Measurements from ENCODE around the gene ATF4. TPM values are rescaled to one million over a fixed set of nuclear protein-coding genes. Genes with fewer than 3 reads are reported as not detected.

ATF4 gene
- total and polyA plus RNA-seq, 2 of the 13 experiments (the other 11 are each of a cell fraction or from before 2014, with no cell fraction given), result 486 to 1,297 TPM

DNA sequence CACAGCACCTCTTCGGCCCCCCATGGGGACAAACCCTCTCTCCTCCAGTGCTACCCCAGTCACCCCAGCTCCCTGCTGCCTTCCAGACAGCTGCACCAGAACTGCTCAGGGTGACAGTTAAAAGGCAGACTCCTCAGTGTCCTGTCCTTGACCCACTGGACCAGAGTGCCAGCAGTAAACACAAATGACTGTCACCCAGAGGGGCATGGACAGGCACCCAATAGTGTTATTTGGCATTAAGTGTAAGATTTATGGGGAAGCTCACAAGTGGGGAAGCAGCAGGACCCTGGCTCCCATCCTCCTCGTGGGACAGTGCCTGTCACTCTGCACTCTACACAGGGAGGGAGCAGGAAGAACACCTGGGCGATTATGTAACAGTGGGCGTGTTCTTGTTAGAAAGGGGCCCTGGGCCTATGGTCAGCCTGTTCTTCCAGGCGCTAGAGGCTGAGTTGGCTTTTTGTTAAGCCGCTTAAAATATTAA, 7.2 kb downstream of the ATF4 start (continued):
- TF ChIP-seq, protein P1, sequence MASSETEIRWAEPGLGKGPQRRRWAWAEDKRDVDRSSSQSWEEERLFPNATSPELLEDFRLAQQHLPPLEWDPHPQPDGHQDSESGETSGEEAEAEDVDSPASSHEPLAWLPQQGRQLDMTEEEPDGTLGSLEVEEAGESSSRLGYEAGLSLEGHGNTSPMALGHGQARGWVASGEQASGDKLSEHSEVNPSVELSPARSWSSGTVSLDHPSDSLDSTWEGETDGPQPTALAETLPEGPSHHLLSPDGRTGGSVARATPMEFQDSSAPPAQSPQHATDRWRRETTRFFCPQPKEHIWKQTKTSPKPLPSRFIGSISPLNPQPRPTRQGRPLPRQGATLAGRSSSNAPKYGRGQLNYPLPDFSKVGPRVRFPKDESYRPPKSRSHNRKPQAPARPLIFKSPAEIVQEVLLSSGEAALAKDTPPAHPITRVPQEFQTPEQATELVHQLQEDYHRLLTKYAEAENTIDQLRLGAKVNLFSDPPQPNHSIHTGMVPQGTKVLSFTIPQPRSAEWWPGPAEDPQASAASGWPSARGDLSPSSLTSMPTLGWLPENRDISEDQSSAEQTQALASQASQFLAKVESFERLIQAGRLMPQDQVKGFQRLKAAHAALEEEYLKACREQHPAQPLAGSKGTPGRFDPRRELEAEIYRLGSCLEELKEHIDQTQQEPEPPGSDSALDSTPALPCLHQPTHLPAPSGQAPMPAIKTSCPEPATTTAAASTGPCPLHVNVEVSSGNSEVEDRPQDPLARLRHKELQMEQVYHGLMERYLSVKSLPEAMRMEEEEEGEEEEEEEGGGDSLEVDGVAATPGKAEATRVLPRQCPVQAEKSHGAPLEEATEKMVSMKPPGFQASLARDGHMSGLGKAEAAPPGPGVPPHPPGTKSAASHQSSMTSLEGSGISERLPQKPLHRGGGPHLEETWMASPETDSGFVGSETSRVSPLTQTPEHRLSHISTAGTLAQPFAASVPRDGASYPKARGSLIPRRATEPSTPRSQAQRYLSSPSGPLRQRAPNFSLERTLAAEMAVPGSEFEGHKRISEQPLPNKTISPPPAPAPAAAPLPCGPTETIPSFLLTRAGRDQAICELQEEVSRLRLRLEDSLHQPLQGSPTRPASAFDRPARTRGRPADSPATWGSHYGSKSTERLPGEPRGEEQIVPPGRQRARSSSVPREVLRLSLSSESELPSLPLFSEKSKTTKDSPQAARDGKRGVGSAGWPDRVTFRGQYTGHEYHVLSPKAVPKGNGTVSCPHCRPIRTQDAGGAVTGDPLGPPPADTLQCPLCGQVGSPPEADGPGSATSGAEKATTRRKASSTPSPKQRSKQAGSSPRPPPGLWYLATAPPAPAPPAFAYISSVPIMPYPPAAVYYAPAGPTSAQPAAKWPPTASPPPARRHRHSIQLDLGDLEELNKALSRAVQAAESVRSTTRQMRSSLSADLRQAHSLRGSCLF (CRISPR knock-in tag; IDR thresholded peaks at IDR 0.05; ENCODE audit: borderline replicate concordance), result no peak
- no peak for TF ChIP-seq THYN1 (CRISPR knock-in tag; IDR thresholded peaks at IDR 0.05; ENCODE audit: borderline replicate concordance, low read depth)
- TF ChIP-seq, protein P2, sequence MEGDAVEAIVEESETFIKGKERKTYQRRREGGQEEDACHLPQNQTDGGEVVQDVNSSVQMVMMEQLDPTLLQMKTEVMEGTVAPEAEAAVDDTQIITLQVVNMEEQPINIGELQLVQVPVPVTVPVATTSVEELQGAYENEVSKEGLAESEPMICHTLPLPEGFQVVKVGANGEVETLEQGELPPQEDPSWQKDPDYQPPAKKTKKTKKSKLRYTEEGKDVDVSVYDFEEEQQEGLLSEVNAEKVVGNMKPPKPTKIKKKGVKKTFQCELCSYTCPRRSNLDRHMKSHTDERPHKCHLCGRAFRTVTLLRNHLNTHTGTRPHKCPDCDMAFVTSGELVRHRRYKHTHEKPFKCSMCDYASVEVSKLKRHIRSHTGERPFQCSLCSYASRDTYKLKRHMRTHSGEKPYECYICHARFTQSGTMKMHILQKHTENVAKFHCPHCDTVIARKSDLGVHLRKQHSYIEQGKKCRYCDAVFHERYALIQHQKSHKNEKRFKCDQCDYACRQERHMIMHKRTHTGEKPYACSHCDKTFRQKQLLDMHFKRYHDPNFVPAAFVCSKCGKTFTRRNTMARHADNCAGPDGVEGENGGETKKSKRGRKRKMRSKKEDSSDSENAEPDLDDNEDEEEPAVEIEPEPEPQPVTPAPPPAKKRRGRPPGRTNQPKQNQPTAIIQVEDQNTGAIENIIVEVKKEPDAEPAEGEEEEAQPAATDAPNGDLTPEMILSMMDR (CRISPR knock-in tag; IDR thresholded peaks at IDR 0.05), result 0 out of 2 replicates have a peak, but pooled peaks have one; percentile 10
- TF ChIP-seq ZNF552 (CRISPR knock-in tag; IDR thresholded peaks at IDR 0.05; ENCODE audit: borderline replicate concordance), result no peak
- no peak for TF ChIP-seq ZNF383 (CRISPR knock-in tag; IDR thresholded peaks at IDR 0.05; ENCODE audit: borderline replicate concordance)
- TF ChIP-seq, protein P3, sequence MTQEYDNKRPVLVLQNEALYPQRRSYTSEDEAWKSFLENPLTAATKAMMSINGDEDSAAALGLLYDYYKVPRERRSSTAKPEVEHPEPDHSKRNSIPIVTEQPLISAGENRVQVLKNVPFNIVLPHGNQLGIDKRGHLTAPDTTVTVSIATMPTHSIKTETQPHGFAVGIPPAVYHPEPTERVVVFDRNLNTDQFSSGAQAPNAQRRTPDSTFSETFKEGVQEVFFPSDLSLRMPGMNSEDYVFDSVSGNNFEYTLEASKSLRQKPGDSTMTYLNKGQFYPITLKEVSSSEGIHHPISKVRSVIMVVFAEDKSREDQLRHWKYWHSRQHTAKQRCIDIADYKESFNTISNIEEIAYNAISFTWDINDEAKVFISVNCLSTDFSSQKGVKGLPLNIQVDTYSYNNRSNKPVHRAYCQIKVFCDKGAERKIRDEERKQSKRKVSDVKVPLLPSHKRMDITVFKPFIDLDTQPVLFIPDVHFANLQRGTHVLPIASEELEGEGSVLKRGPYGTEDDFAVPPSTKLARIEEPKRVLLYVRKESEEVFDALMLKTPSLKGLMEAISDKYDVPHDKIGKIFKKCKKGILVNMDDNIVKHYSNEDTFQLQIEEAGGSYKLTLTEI (CRISPR knock-in tag; conservative IDR thresholded peaks at IDR 0.05), result no peak
- no peak for TF ChIP-seq ARNTL (CRISPR knock-in tag; IDR thresholded peaks at IDR 0.05)
- TF ChIP-seq ZMAT3 (CRISPR knock-in tag; conservative IDR thresholded peaks at IDR 0.05), result 0 out of 2 replicates have a peak, but pooled peaks have one; percentile 35
- no peak for TF ChIP-seq ZNF496 (CRISPR knock-in tag; IDR thresholded peaks at IDR 0.05; ENCODE audit: insufficient replicate concordance)
- no peak for TF ChIP-seq KDM1A (CRISPR knock-in tag; IDR thresholded peaks at IDR 0.05)
- no peak for TF ChIP-seq FOSL1 (CRISPR knock-in tag; IDR thresholded peaks at IDR 0.05; ENCODE audit: borderline replicate concordance)
- TF ChIP-seq NPAS2 (CRISPR knock-in tag; IDR thresholded peaks at IDR 0.05; ENCODE audit: borderline replicate concordance), result no peak
- peak; percentile 36; the same call in 1 of the 2 replicates for TF ChIP-seq ESRRA (CRISPR knock-in tag; IDR thresholded peaks at IDR 0.05; ENCODE audit: low read depth)
- peak; percentile 91 for TF ChIP-seq RARA (CRISPR knock-in tag; IDR thresholded peaks at IDR 0.05)
- TF ChIP-seq GATAD2A (CRISPR knock-in tag; IDR thresholded peaks at IDR 0.05), result peak; percentile 53
- TF ChIP-seq ARID2 (CRISPR knock-in tag; IDR thresholded peaks at IDR 0.05; ENCODE audit: borderline replicate concordance), result no peak

Measured in HepG2 (cell line).